ENCODE results near the gene TRIM32.

The TRIM32 gene

GRCh38 chr9:116671605-116672004 lies 15.5 kb upstream of the TRIM32 start:
- Mint-ChIP-seq H3K27me3 (ENCODE audit: low read depth) (no peaks in the 10 kb centered on the region), H3K4me3 (no peak overlapping the region), H3K27ac (no peak overlapping the region), H3K36me3 (ENCODE audit: low read depth) (peaks cover 28% of the 10 kb centered on the region), H3K4me1 (peaks cover 5% of the 10 kb centered on the region), H3K9me3 (peaks cover 26% of the 10 kb centered on the region)
- no peak for TF ChIP-seq CTCF (IDR thresholded peaks at IDR 0.05; ENCODE audit: unreplicated experiment in 3 of 3)

GRCh38 chr9:116673375-116673774 lies 13.7 kb upstream of the TRIM32 start:
- Mint-ChIP-seq H3K27ac (no peak overlapping the region), H3K9me3 (peaks cover 26% of the 10 kb centered on the region), H3K27me3 (ENCODE audit: low read depth) (no peaks in the 10 kb centered on the region), H3K4me1 (peaks cover 5% of the 10 kb centered on the region), H3K36me3 (ENCODE audit: low read depth) (peaks cover 28% of the 10 kb centered on the region), H3K4me3 (no peak overlapping the region)
- no peak for TF ChIP-seq CTCF (IDR thresholded peaks at IDR 0.05; ENCODE audit: unreplicated experiment in 3 of 3)

- Mint-ChIP-seq H3K27me3 (ENCODE audit: low read depth) (no peaks in the 10 kb centered on the region), H3K4me3 (no peak overlapping the region), H3K9me3 (peaks cover 21% of the 10 kb centered on the region), H3K4me1 (peaks cover 5% of the 10 kb centered on the region), H3K27ac (no peak overlapping the region), H3K36me3 (ENCODE audit: low read depth) (peaks cover 28% of the 10 kb centered on the region)
- TF ChIP-seq CTCF (IDR thresholded peaks at IDR 0.05; ENCODE audit: unreplicated experiment in 3 of 3), result no peak
Measured at GRCh38 chr9:116674210-116674980, 12.7 kb upstream of the TRIM32 start.

- Mint-ChIP-seq H3K9me3 (peaks cover 6% of the 10 kb centered on the region), H3K27me3 (ENCODE audit: low read depth) (no peaks in the 10 kb centered on the region), H3K27ac (no peak overlapping the region), H3K36me3 (ENCODE audit: low read depth) (peaks cover 8% of the 10 kb centered on the region), H3K4me3 (no peak overlapping the region), H3K4me1 (peaks cover 29% of the 10 kb centered on the region)
- TF ChIP-seq CTCF (IDR thresholded peaks at IDR 0.05; ENCODE audit: unreplicated experiment in 3 of 3), result no peak
Measured at GRCh38 chr9:116683535-116683934, 3.6 kb upstream of the TRIM32 start.

GRCh38 chr9:116685166-116685565 lies 1.9 kb upstream of the TRIM32 start:
- peaks cover 6% of the 10 kb centered on the region for H3K9me3 Mint-ChIP-seq
- H3K4me3 Mint-ChIP-seq, result peak overlapping the region; percentile 60 to 90 (median 87)
- no peaks in the 10 kb centered on the region for H3K27me3 Mint-ChIP-seq (ENCODE audit: low read depth)
- no peak for TF ChIP-seq CTCF (IDR thresholded peaks at IDR 0.05; ENCODE audit: unreplicated experiment in 3 of 3)
- peak overlapping the region in 2 of 3 experiments; percentile 1 to 17 for H3K27ac Mint-ChIP-seq
- peaks cover 8% of the 10 kb centered on the region for H3K36me3 Mint-ChIP-seq (ENCODE audit: low read depth)
- H3K4me1 Mint-ChIP-seq, result peaks cover 42% of the 10 kb centered on the region

- peaks cover 47% of the 10 kb centered on the region for H3K4me1 Mint-ChIP-seq
- no peak for TF ChIP-seq CTCF (IDR thresholded peaks at IDR 0.05; ENCODE audit: unreplicated experiment in 3 of 3)
- H3K36me3 Mint-ChIP-seq (ENCODE audit: low read depth), result peaks cover 8% of the 10 kb centered on the region
- H3K4me3 Mint-ChIP-seq, result peak overlapping the region; percentile 87 to 92 (median 90)
- H3K27me3 Mint-ChIP-seq (ENCODE audit: low read depth), result no peaks in the 10 kb centered on the region
- H3K9me3 Mint-ChIP-seq, result peaks cover 6% of the 10 kb centered on the region
- H3K27ac Mint-ChIP-seq, result peak overlapping the region; percentile 46 to 87 (median 73)
Measured at GRCh38 chr9:116686135-116686534, 970 bp upstream of the TRIM32 start.

All from nephron (organoid).